T-helper 2 cell (primary cell): Measurements from ENCODE around the gene TBX6.
"Not testable (repeated sequence)": the region's sequence is repeated elsewhere in the genome, so short reads cannot be mapped to it uniquely, and the experiment has no call there.

Source experiments
- DNase-seq, 5 experiments: peaks; one replicate each; pipeline versions ENCODE4 v3.0.0 to v3.0.0-alpha.2; 2012 to 2022

Gene TBX6

GRCh38 chr16:30065102-30065942 lies 26.4 kb downstream of the TBX6 start, which contains the start of gene ALDOA:
TSS of gene ALDOA (plus strand) at chr16:30065760. CDS start at chr16:30066898, 1,138 bp downstream.
- DNase-seq = peak; percentile 83 to 99 (median 93)

GRCh38 chr16:30064729-30065101 lies 27.0 kb downstream of the TBX6 start:
- no peak for DNase-seq

- peak in 4 of 5 experiments; percentile 50 to 84 (median 53) for DNase-seq
These were observed 27.6 kb downstream of the TBX6 start for GRCh38 chr16:30063893-30064728.

- no peak for DNase-seq
These were observed 28.3 kb downstream of the TBX6 start for GRCh38 chr16:30063278-30063892.

GRCh38 chr16:30060836-30061554 lies 30.7 kb downstream of the TBX6 start:
- DNase-seq = no peak

GRCh38 chr16:30060346-30060745 lies 31.4 kb downstream of the TBX6 start:
- no peak for DNase-seq

GRCh38 chr16:30054959-30055553 lies 36.7 kb downstream of the TBX6 start:
- DNase-seq = peak in 2 of 5 experiments; percentile 32 to 62

- no peak for DNase-seq
These were observed 37.3 kb downstream of the TBX6 start for GRCh38 chr16:30054451-30054850.

- no peak for DNase-seq
These were observed 38.2 kb downstream of the TBX6 start for GRCh38 chr16:30053376-30054015.

- peak; percentile 75 to 93 (median 79) for DNase-seq
These were observed 38.9 kb downstream of the TBX6 start for GRCh38 chr16:30052671-30053372.

- no peak for DNase-seq
These were observed 40.2 kb downstream of the TBX6 start for GRCh38 chr16:30051518-30051917.

- no peak for DNase-seq
These were observed 41.9 kb downstream of the TBX6 start for GRCh38 chr16:30049871-30050270.

GRCh38 chr16:30046588-30046987 lies 45.1 kb downstream of the TBX6 start:
- DNase-seq = no peak

- no peak for DNase-seq
These were observed 45.5 kb downstream of the TBX6 start for GRCh38 chr16:30046178-30046577.

GRCh38 chr16:30041841-30042240 lies 49.9 kb downstream of the TBX6 start:
- DNase-seq = no peak

- not testable (repeated sequence) for DNase-seq
These were observed 51.0 kb downstream of the TBX6 start for GRCh38 chr16:30040690-30041089.

GRCh38 chr16:30040221-30040620 lies 51.5 kb downstream of the TBX6 start:
- DNase-seq = no peak
